ENCODE measurements around the gene SLC5A10. TPM values are rescaled to one million over a fixed set of nuclear protein-coding genes. Genes with fewer than 3 reads are reported as not detected.
A peak's percentile ranks its signal among the peaks of the same experiment; 100 is the strongest.

SLC5A10 gene
- total RNA-seq, 1 experiment from 2014 or later = not detected

- ChIA-PET CTCF (no interaction called here), POLR2A (no interaction called here)
- Histone ChIP-seq H3K27me3 (ENCODE audit: control insufficient read depth, insufficient read depth, low read length) (no peaks in the 10 kb centered on the region), H3K4me1 (ENCODE audit: control insufficient read depth, insufficient read depth, low read length) (0 out of 2 replicates have a peak, but pooled peaks cover 4% of the 10 kb centered on the region), H3K9me3 (ENCODE audit: control insufficient read depth, insufficient read depth, low read depth, low read length) (no peaks in the 10 kb centered on the region), H3K36me3 (ENCODE audit: control insufficient read depth, insufficient read depth, low read length) (no peaks in the 10 kb centered on the region), H3K4me3 (ENCODE audit: low read depth in 2 of 2, low read length in 2 of 2) (no peak overlapping the region), H3K27ac (ENCODE audit: low read length) (no peak overlapping the region)
- no TSS peak for BruUV-seq (replicated peaks)
- DNase-seq (ENCODE audit: low read depth, low spot score) (no peak), ATAC-seq (peak; percentile 15; the same call in 1 of the 2 replicates)
- TF ChIP-seq SIN3A (IDR thresholded peaks at IDR 0.05; ENCODE audit: borderline replicate concordance, insufficient read depth, low read depth, low read length) (no peak), TCF7L2 (IDR thresholded peaks at IDR 0.05; ENCODE audit: low read depth, low read length) (no peak), POLR2AphosphoS5 (IDR thresholded peaks at IDR 0.05; ENCODE audit: low read depth, low read length) (no peak), REST (IDR thresholded peaks at IDR 0.05; ENCODE audit: insufficient read depth in 1 of 2, low read depth in 2 of 2, low read length in 1 of 2) (no peak), CTCF (IDR thresholded peaks at IDR 0.05) (no peak)
- intact Hi-C loops (cut with micrococcal nuclease; ENCODE audit: unreplicated experiment) = no loop called here
- in situ Hi-C loops (cut with HindIII; ENCODE audit: low pct_unique_long_range_greater_than_20kb, low sequenced_read_pairs) = no loop called here
Measured at GRCh38 chr17:18987862-18988545, 36.0 kb downstream of the SLC5A10 start.

GRCh38 chr17:18988546-18989173 is 36.7 kb downstream of the SLC5A10 start:
- ChIA-PET POLR2A (no interaction called here), CTCF (no interaction called here)
- in situ Hi-C loops (cut with HindIII; ENCODE audit: low pct_unique_long_range_greater_than_20kb, low sequenced_read_pairs) (no loop called here), intact Hi-C loops (cut with micrococcal nuclease; ENCODE audit: unreplicated experiment) (no loop called here)
- H3K9me3 ChIP-seq (ENCODE audit: control insufficient read depth, insufficient read depth, low read depth, low read length) = no peaks in the 10 kb centered on the region
- no peak overlapping the region for H3K27ac ChIP-seq (ENCODE audit: low read length)
- H3K36me3 ChIP-seq (ENCODE audit: control insufficient read depth, insufficient read depth, low read length) = no peaks in the 10 kb centered on the region
- no peak overlapping the region for H3K4me3 ChIP-seq (ENCODE audit: low read depth in 2 of 2, low read length in 2 of 2)
- no peak for DNase-seq (ENCODE audit: low read depth, low spot score)
- 0 out of 2 replicates have a peak, but pooled peaks cover 4% of the 10 kb centered on the region for H3K4me1 ChIP-seq (ENCODE audit: control insufficient read depth, insufficient read depth, low read length)
- H3K27me3 ChIP-seq (ENCODE audit: control insufficient read depth, insufficient read depth, low read length) = no peaks in the 10 kb centered on the region
- peak; percentile 32; the same call in 1 of the 2 replicates for ATAC-seq
- TF ChIP-seq POLR2AphosphoS5 (IDR thresholded peaks at IDR 0.05; ENCODE audit: low read depth, low read length) (no peak), CTCF (IDR thresholded peaks at IDR 0.05) (no peak), REST (IDR thresholded peaks at IDR 0.05; ENCODE audit: insufficient read depth in 1 of 2, low read depth in 2 of 2, low read length in 1 of 2) (no peak), SIN3A (IDR thresholded peaks at IDR 0.05; ENCODE audit: borderline replicate concordance, insufficient read depth, low read depth, low read length) (no peak), TCF7L2 (IDR thresholded peaks at IDR 0.05; ENCODE audit: low read depth, low read length) (no peak)
- no TSS peak for BruUV-seq (replicated peaks)

Measured in Panc1 (cell line).